Ovary (tissue), 3 donors: ENCODE data around the gene NR2F6.

Experiments used
- CTCF ChIP-seq, 3 donors: fragments of 450-650 bp in 2 of 3; fragments of 200-600 bp in 1 of 3; IDR thresholded peaks; one replicate each; pipeline versions ENCODE4 v1.5.1 to v1.8.0; 2016 to 2022; ENCODE audit warnings: antibody characterized with exemption in 3 of 3, mild to moderate bottlenecking in 1 of 3
- EP300 ChIP-seq: sonication (generic); formaldehyde crosslinking; IDR thresholded peaks from one replicate; pipeline ENCODE4 v1.6.1; 2017; ENCODE audit warnings: antibody characterized with exemption
- POLR2A ChIP-seq: fragments of 450-650 bp; IDR thresholded peaks from one replicate; pipeline ENCODE4 v1.6.1; 2017; ENCODE audit warnings: antibody characterized with exemption, mild to moderate bottlenecking, moderate library complexity
- donor health status: DM: no; HTN: no; CAD: no.

DNA sequence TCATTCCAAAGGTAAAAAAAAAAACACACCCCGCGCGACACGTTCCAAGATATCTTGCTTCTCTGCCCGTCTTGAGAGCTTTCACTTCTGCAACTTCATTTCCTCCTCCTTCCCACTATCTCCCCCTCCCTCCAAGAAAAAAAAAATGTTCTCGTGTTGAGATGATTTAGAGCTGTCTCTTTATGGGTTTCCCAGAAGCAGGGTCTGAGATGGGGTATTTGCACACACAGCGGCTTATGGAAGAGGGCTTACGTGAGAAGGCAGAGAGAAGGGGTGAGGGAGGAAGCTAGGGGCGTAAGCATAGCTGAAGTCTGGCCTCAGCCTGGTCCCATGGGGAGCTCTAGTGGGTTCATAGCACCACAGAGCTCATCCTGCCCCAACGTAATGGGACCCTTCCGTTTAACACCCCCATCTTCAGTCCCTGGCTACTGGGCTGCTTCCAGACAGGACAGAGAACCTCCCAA is 61.8 kb downstream of the NR2F6 start:
- TF ChIP-seq CTCF (IDR thresholded peaks at IDR 0.05) (no peak), EP300 (no peak), POLR2A (no peak)
